OCI-LY3 (cell line): ENCODE results near the gene RBM23.

Source experiments
- CTCF ChIP-seq: fragments of 200-600, 300-600 bp; sonication (generic); IDR thresholded peaks from 2 replicates; pipeline ENCODE4 v1.5.1; 2014; ENCODE audit warnings: antibody characterized with exemption, low read length, low read depth
- EZH2phosphoT487 ChIP-seq: fragments of 200-600 bp; shearing (Covaris generic); IDR thresholded peaks from 2 replicates; pipeline ENCODE4 v1.6.1; 2018; ENCODE audit warnings: antibody characterized with exemption, mixed run types, low read depth

GRCh38 chr14:22852599-22852939, 66.4 kb downstream of the RBM23 start:
- TF ChIP-seq CTCF (no peak), EZH2phosphoT487 (no peak)
